PFSK-1 (cell line): ENCODE results near the gene NCAM1.

Source experiments
- FOXP2 ChIP-seq: optimal IDR thresholded peaks from 2 replicates; pipeline ENCODE3; 2011; ENCODE audit warnings: borderline replicate concordance, control low read depth, inconsistent platforms; ENCODE audit not compliant: insufficient read depth; ENCODE audit errors: extremely low read length, extremely low read depth
- POLR2AphosphoS5 ChIP-seq: IDR thresholded peaks from 2 replicates; pipeline ENCODE4 v1.6.1; 2012; ENCODE audit warnings: low read depth, mild to moderate bottlenecking, control low read depth, low read length, moderate library complexity
- REST ChIP-seq, 2 experiments: IDR thresholded peaks; 2 replicates each; pipeline versions ENCODE4 v1.6.1 to v1.8.0; 2011 to 2012; ENCODE audit warnings: low read depth in 2 of 2, low read length in 2 of 2, control low read depth in 1 of 2, inconsistent platforms in 1 of 2, mild to moderate bottlenecking in 1 of 2, moderate library complexity in 1 of 2; ENCODE audit not compliant: insufficient read depth in 1 of 2
- SIN3A ChIP-seq: IDR thresholded peaks from 2 replicates; pipeline ENCODE4 v1.6.1; 2012; ENCODE audit warnings: mild to moderate bottlenecking, low read length, moderate library complexity, borderline replicate concordance; ENCODE audit not compliant: insufficient read depth
- TAF1 ChIP-seq: IDR thresholded peaks from 2 replicates; pipeline ENCODE4 v1.6.1; 2012; ENCODE audit warnings: low read length, control low read depth, borderline replicate concordance; ENCODE audit not compliant: insufficient read depth

The NCAM1 gene

GRCh38 chr11:113293936-113294335, 332.7 kb downstream of the NCAM1 start:
- TF ChIP-seq REST (IDR thresholded peaks at IDR 0.05; ENCODE audit: insufficient read depth in 1 of 2, low read depth in 2 of 2, low read length in 2 of 2) (no peak), SIN3A (no peak), POLR2AphosphoS5 (no peak)

DNA sequence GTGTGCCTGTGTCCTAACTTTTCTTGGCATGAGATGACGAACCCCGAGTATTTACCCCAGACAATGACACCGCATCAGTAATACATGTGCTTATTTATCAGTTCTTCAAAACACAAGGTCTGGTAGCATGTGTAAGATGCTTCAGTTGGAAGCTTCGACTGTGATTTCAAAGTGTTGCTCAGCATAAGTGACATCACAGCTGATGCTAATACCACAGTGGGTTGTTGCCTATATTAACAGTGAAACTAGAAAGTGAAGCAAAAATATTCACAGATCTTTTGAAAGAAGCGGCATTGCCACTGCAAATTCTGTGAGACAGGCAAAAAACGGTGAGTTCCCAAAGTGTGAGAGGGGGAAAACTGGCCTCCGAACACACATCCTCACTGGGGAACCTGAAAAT, 334.8 kb downstream of the NCAM1 start:
- TF ChIP-seq FOXP2: no peak
- TF ChIP-seq TAF1: no peak

DNA sequence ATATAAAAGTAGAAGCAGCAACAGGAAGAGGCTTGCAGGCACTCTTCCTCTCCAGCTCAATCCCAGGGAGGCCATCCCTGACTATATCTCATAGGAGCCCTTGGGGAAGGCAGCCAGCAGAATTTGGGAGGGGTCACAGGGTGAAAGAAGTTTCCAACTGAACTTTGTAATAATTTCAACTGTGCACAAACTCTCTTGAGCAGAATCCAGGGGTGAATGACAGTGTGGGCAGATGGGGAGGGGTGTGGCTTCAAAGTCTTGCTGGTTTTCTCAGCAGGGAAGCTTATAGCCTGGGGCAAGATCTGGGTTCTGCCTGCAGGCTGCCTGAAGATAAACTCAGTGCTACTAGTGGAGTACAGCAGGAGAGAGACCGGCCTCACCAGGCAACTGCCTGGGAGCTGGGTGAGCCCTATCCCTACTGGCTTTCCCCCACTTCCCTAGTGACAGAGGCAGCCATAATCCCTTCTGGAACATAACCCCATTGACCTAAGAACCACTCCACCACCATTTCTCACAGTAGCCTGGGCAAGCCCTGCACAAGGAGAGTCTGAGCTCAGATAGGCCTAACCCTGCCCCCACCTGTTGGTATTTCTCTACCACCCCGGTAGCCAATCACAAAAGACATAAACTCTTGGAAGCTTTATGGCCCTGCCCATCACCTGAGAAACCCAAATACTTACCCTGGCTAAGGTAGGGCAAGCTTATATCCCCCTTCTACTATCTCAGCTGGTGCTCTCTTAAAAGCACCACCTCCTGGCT, 335.4 kb downstream of the NCAM1 start:
- TF ChIP-seq POLR2AphosphoS5: no peak
- TF ChIP-seq TAF1: no peak
- TF ChIP-seq SIN3A: no peak
- TF ChIP-seq REST (IDR thresholded peaks at IDR 0.05; ENCODE audit: insufficient read depth in 1 of 2, low read depth in 2 of 2, low read length in 2 of 2): no peak
- no peak for TF ChIP-seq FOXP2

DNA sequence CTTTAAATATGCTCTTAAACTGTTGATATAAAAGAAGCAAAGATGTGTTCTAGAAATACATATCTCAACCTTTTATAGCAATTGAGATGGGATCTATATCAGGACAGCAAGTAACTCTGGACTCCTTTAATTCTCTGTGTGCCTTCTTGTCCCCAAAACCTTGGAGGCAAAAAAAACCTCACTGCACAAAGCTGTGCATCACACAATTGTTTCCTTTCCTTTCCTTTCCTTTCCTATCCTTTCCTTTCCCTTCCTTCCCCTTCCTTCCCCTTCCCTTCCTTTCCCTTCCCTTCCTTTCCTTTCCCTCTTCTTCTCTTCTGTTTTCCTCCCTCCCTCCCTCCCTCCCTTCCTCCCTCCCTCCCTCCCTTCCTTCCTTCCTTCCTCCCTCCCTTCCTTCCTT, 343.7 kb downstream of the NCAM1 start:
- TF ChIP-seq SIN3A (no peak), TAF1 (no peak), REST (IDR thresholded peaks at IDR 0.05; ENCODE audit: insufficient read depth in 1 of 2, low read depth in 2 of 2, low read length in 2 of 2) (no peak), POLR2AphosphoS5 (no peak), FOXP2 (no peak)

- TF ChIP-seq REST (IDR thresholded peaks at IDR 0.05; ENCODE audit: insufficient read depth in 1 of 2, low read depth in 2 of 2, low read length in 2 of 2) (0 out of 4 replicates have a peak, but pooled peaks of 1 of the 2 experiments have one; percentile 53), POLR2AphosphoS5 (no peak)
These were observed 344.5 kb downstream of the NCAM1 start for GRCh38 chr11:113305440-113306336.
